ENCODE data around the gene MMP23B. TPM values are rescaled to one million over a fixed set of nuclear protein-coding genes. Genes with fewer than 3 reads are reported as not detected.
"Not testable (repeated sequence)": the region's sequence is repeated elsewhere in the genome, so short reads cannot be mapped to it uniquely, and the experiment has no call there.

The MMP23B gene
- total RNA-seq, result 30.7 TPM

- DNase-seq, result no peak
Observed at GRCh38 chr1:1631782-1632420, at the start of gene MMP23B. TSS of gene MMP23B (plus strand) at chr1:1632173. CDS start at chr1:1632219, 46 bp downstream.

- DNase-seq, result no peak
Observed at GRCh38 chr1:1582585-1583346, 49.2 kb upstream of the MMP23B start.

- DNase-seq, result no peak
Observed at GRCh38 chr1:1583347-1584010, 48.5 kb upstream of the MMP23B start.

GRCh38 chr1:1591452-1591851, 40.5 kb upstream of the MMP23B start:
- DNase-seq, result no peak

GRCh38 chr1:1593834-1594601, 38.0 kb upstream of the MMP23B start:
- DNase-seq, result no peak

GRCh38 chr1:1594602-1595260, 37.2 kb upstream of the MMP23B start:
- DNase-seq, result no peak

GRCh38 chr1:1595341-1595740, 36.6 kb upstream of the MMP23B start:
- not testable (repeated sequence) for DNase-seq

- DNase-seq, result no peak
Observed at GRCh38 chr1:1596493-1597274, 35.3 kb upstream of the MMP23B start.

GRCh38 chr1:1597275-1597930, 34.6 kb upstream of the MMP23B start:
- no peak for DNase-seq

GRCh38 chr1:1598051-1598719, 33.8 kb upstream of the MMP23B start:
- DNase-seq, result no peak

- DNase-seq, result no peak
Observed at GRCh38 chr1:1598720-1599029, 33.3 kb upstream of the MMP23B start.

- DNase-seq, result no peak
Observed at GRCh38 chr1:1599030-1599934, 32.7 kb upstream of the MMP23B start.

GRCh38 chr1:1599935-1600860, 31.8 kb upstream of the MMP23B start, which contains the start of gene FNDC10:
TSS of gene FNDC10 (minus strand) at chr1:1600135. CDS start at chr1:1600015, 120 bp downstream.
- no peak for DNase-seq

GRCh38 chr1:1600861-1601563, 31.0 kb upstream of the MMP23B start:
- no peak for DNase-seq

- DNase-seq, result no peak
Observed at GRCh38 chr1:1601564-1602303, 30.2 kb upstream of the MMP23B start.

- no peak for DNase-seq
Observed at GRCh38 chr1:1602304-1602967, 29.5 kb upstream of the MMP23B start.
